Erythroblast (primary cell): ENCODE data around the gene CABP4.

Source experiments
- GATA1 ChIP-seq: IDR thresholded peaks from 2 replicates; pipeline ENCODE4 v1.6.1; 2011; ENCODE audit warnings: low read depth, mild to moderate bottlenecking, control low read depth, low read length, moderate library complexity
- POLR2A ChIP-seq: IDR thresholded peaks from 2 replicates; pipeline ENCODE4 v1.6.1; 2011; ENCODE audit warnings: mild to moderate bottlenecking, low read length

GRCh38 chr11:67493548-67494370, 38.6 kb downstream of the CABP4 start:
- TF ChIP-seq GATA1 (no peak), POLR2A (no peak)
